NCI-H524 treated with DMSO at 0.1 percent for 48 hours (cell line): ENCODE results near the gene GFRA1.
"Not testable (repeated sequence)": the region's sequence is repeated elsewhere in the genome, so short reads cannot be mapped to it uniquely, and the experiment has no call there.

Experiments used
- DNase-seq: peaks from one replicate; lab custom pipeline; 2025; lab: John Stamatoyannopoulos, UW

Gene GFRA1

GRCh38 chr10:116063107-116063506 is 209.9 kb downstream of the GFRA1 start:
- DNase-seq = no peak

DNA sequence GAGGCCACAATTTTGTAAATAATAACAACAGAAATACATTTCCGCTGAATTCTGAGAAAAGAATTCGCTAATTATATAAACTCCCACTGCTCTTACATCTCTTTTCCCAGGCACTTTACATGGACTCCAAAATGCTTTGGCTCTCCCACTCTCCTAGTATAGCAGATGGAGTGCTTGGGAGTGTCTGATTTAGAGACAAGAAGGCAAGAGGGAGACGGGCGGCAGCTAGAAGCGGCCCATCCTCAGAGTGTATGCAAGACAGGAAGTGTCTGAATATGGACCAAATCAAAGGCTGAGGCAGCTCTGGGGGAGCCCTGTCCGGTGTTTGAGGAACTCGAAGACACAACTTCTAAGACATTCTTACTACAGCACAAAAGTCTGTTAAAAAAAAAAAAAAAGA is 212.1 kb downstream of the GFRA1 start:
- DNase-seq = no peak

GRCh38 chr10:116059320-116059719 is 213.7 kb downstream of the GFRA1 start:
- no peak for DNase-seq

DNA sequence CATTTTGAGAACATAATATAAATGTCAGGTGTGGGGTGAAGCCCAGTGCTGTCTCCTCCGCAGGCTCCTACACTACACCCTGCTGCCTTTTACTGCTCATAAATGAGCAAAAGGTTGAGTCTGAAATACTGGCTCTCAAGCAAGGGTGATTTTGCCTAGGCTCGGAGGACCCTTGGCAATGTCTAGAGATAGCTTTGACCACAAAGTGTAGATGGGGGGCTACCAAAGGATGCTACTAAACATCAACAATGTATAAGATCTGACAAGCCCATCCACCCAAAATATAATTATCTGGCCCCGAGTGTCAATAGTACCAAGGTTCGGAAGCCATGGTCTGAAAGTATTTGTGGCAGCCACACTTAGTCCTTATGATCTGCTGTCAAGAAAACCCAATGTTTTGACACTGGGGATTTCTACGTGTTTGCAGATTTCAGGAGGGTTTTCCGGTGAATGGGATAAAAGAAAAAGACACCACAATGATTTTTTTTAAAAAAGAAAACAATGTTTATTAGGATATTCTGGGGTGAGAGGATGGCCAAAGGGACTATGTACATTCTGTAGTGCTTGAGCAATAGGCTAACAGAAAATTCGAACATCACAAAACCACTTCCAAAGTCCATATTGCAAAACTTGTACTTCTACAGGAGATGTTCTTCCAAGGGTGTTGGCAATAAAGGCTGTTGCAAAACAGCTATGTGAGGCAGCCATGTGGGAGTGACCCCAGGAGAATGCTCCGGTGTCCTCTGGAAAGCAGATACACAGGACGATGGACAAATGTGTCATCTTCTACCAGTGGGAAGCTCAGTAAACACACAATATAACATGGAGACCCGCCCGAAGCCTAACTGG is 216.3 kb downstream of the GFRA1 start:
- no peak for DNase-seq

DNA sequence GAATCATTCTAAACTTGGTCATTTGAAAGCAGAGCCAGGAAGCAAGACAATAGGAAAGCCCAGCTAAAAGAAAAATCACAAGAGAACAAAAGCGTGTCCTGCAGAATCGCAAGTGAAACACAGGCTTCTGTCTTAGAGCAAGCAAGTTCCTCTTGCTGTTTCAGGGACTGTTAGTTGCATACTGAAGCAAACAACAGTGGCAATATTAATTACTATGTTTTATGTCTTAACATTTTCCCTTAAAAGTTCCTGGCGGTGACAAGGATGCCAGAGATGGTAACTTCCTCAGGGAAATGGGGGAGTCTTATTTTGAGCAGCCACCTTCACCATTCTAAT is 217.1 kb downstream of the GFRA1 start:
- no peak for DNase-seq

GRCh38 chr10:116055252-116055916 is 217.6 kb downstream of the GFRA1 start:
- DNase-seq = peak; percentile 40

- DNase-seq = no peak
Observed at GRCh38 chr10:116053910-116054309, 219.1 kb downstream of the GFRA1 start.

DNA sequence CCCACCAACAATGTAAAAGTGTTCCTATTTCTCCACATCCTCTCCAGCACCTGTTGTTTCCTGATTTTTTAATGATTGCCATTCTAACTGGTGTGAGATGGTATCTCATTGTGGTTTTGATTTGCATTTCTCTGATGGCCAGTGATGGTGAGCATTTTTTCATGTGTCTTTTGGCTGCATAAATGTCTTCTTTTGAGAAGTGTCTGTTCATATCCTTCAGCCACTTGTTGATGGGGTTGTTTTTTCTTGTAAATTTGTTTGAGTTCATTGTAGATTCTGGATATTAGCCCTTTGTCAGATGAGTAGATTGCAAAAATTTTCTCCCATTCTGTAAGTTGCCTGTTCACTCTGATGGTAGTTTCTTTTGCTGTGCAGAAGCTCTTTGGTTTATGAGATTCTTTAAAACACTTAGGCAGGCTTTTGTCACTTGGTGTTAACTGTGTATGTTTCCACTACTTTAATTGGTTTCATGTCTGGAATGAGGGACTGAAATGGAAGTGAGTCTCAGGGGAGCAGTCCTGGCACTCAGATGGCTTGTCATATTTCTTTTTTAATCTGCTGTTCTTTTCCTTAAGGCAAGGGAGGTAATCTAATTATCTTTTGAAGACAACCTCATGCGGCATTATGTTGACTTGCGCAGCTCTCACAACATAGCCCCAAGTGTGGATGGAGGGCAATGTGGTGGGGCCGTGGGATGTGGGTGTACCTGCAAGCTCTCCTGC is 219.8 kb downstream of the GFRA1 start:
- DNase-seq = peak; percentile 4

DNA sequence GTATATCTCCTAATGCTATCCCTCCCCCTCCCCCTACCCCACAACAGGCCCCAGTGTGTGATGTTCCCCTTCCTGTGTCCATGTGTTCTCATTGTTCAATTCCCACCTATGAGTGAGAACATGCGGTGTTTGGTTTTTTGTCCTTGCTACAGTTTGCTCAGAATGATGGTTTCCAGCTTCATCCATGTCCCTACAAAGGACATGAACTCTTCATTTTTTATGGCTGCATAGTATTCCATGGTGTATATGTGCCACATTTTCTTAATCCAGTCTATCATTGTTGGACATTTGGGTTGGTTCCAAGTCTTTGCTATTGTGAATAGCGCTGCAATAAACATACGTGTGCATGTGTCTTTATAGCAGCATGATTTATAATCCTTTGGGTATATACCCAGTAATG is 220.5 kb downstream of the GFRA1 start:
- DNase-seq = not testable (repeated sequence)

DNA sequence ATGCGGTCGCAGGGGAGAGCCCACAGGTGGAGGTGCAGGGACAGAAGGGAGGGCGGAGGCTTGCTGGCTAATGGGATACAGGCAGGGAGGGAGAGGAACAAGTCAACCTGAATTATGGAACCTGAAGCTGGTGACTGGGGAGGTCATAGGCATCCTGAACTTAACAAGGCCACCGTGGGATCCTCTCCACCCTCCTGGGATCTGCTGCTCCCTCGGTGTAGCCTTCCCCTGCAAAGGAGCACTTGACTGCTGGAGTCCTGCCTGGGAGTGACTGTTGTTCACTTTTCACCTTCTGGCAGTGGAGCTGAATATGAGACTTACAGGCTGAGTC is 223.1 kb downstream of the GFRA1 start:
- no peak for DNase-seq

DNA sequence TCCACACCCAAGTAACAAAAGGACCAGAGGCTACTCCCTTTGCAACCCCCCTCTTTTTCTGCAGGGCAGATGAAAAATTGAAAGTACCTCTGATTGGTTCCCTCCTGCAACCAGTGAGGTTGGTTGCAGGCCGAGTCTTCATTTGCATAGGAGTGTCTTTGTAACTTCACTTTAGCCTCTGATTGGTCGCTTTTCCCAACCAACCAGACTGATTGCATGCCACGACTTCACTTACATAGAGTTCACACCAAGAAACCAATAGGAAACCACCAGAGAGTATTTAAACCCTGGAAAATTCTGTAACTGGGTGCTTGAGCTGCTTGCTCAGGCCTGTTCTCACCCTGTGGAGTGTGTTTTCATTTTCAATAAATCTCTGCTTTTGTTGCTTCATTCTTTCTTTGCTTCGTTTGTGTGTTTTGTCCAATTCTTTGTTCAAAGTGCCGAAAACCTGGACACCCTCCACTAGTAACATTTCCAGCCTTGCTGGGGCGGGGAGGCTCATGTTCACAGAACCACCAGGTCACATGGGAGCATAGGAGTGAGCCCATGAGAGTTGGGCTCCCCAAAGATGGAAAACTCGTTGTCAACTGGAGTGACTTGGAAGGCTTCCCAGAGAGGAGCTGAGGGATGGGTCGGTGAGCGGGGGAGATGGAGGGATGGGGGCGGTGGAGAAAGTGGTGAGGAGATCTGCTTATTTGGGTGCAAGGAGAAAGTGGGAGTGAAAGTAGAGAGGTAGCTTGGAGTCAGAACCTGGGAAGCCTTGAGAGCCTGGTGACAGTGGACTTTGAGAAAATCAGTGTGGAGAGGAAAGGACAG is 223.6 kb downstream of the GFRA1 start:
- no peak for DNase-seq

DNA sequence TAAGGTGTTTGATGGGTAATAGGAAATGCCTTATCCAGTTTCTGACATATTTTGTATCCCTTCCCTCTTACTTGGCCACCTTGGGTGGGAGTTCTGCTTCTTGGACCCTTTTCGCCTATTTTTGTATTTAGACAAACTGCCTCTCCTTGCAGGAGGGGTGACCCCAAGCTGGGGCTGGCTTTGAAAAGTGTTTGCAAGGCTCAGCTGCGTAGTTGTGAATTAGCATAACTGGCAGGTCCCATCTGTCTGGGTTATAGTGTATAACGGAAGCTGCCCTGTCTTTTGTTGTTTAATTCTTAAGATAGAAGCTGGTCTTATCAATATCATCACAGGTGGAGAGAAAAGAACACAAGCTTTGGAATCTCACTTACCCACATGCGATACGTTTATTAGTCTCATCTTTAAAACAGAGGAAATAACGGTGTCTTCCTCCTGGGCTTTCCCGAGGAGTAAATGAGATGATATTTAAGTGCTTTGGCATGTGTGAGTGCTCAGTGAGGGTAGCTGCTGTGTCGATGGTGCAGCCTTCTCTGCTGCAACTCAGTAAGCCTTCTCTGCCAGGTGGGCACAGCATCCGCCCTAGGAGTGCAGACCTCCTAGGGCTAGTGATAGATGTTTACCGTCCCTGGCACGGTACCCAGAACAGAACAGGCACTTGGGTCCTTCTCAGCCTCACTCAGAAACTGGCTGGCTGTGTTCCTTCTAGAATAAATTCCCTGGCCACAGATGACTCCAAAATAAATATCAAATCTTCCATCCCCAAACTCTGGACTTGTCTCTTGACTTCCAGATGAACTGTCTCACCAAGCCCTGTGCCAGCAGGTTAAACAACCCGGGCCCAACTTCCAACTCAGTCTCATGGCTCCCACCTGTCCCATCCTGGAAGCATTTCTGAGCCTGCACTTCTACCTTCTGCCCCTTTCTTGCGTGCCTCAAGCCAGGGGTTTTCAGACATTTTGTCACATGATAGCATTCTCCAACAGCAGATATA is 227.3 kb downstream of the GFRA1 start:
- no peak for DNase-seq

DNA sequence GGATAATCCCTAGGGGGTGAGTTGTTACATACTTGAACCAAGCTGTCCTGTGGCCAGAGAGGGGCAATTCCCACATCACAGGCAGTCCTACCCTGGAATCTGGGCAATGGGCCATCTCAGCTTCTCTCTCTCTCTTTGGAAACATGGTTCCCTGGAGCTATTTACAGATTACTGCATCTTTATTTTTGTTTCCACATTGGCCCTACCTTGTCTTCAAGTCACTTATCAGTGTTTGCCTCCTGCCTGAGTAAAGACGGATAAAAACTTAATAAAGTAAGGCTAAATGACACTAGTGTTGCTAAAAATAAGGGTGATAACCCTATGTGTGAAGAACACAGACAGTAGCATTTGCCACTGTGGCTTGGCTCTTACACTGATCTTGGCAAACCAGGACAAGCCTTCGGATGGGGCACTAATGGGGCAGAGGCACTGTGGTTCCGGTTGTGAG is 228.2 kb downstream of the GFRA1 start:
- DNase-seq = no peak

DNA sequence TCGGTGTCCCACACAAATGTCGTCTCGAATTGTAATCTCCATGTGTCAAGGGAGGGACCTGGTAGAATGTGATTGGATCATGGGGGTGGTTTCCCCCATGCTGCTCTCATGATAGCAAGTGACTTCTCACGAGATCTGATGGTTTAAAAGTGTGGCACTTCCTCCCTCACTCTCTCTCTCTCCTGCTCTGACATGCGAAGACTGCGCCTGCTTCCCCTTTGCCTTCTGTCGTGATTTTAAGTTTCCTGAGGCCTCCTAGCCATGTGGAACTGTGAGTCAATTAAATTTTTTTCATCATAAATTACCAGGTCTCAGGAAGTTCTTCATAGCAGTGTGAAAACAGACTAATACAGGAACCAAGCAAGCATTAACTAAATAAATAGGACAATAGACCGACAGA is 229.1 kb downstream of the GFRA1 start:
- DNase-seq = no peak

- DNase-seq = no peak
Observed at GRCh38 chr10:116043304-116043703, 229.7 kb downstream of the GFRA1 start.

GRCh38 chr10:116041948-116042347 is 231.1 kb downstream of the GFRA1 start:
- no peak for DNase-seq

DNA sequence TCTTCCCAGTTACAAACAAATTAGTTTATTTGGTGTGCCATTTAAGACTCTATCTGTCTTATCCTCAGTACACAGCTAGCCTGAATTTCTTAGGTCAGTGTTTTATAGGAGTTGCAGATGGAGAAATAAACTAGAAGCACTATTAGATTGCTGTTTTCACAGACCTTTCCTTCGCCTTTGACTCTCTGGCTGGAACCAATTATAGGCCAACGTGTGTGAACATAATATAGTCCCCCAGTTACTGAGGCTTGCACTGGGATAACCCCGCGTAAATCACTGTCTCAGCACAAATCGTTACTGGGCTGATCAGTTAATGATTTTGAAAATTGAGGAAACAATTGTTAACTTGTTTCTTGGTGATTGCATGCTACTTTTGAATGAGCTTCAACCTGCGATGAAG is 233.4 kb downstream of the GFRA1 start:
- DNase-seq = no peak

DNA sequence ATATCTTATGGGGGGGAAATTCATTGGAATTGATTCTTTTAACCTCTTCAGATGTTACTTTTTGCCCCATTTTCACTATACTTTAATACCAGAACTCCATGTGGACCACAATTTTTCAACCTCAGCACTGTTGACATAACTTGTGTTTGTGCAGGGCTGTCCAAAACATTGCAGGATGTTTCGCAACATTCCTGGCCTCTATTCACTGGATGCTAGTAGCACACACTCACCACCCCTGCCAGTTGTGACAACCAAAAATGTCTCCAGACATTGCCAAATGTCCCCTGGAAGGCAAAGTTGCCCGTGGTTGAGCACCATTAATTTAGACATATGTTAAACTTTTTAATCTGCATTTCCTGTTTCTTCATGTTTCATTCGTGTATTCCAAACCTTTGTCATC is 234.7 kb downstream of the GFRA1 start:
- DNase-seq = no peak

- not testable (repeated sequence) for DNase-seq
Observed at GRCh38 chr10:116035406-116035805, 237.6 kb downstream of the GFRA1 start.

DNA sequence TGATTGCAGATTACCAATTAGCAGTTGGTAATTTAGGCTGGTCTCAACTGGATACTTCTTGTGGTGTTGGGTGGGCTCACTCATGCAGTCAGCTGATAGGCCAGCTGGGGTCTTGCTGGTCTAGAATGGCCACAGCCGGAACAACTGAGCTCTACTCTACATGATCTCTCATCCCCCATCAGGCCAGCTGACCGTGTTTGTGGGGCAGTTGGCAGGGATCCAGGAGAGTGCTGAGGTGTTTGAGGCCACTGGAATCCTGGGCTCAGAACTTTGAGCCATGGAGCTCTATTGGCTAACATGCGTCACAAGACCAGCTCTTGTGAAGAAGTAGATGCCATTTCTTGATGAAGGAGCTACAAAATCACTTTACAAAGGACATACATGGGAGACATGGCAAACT is 242.4 kb downstream of the GFRA1 start:
- no peak for DNase-seq

DNA sequence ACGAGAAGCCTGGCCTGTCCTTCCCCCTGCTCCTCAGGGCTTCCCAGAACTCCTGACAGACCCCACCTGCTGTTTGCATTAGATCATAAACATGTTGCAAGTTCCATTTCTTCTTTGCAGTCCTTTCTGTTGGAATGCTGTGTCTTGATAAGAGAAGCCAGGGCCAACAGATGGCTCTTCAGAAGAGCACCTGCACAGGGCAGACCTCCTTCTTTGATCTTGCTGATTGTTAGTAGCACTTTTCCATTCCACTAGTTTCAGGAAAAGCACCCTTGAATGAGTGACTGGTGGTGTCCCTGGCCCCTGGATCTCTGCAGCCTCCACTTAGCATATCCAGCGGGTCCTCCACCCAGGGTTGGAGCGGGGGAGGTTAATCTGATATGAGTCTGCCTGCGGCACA is 243.2 kb downstream of the GFRA1 start:
- DNase-seq = no peak
